TTC549 (cell line): ENCODE data around the gene TPRG1L.

Experiments used
- FAIRE-seq: peaks from 2 replicates; lab custom pipeline; 2012; peaks lifted over from hg19 to GRCh38; lab: Jason Lieb, UNC

Gene TPRG1L

DNA sequence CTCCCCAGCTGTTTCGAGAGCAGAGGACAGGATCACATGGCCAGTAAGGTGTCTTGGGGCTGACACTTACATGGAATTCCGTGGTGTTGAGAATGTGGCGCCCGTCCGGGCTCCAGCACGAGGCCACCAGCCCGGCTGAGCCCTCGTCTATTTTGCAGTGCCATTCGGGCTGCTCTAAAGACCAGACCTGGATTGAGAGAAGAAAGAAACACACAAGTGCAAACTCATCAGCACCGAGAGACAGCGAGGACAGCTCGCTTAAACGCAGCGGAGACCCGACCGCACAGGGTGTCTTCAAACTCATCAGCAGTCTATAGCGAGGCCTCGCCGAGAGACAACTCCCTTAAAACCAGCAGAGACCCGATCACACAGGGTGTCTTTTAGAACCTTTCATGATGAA is 21.8 kb downstream of the TPRG1L start:
- FAIRE-seq: no peak

DNA sequence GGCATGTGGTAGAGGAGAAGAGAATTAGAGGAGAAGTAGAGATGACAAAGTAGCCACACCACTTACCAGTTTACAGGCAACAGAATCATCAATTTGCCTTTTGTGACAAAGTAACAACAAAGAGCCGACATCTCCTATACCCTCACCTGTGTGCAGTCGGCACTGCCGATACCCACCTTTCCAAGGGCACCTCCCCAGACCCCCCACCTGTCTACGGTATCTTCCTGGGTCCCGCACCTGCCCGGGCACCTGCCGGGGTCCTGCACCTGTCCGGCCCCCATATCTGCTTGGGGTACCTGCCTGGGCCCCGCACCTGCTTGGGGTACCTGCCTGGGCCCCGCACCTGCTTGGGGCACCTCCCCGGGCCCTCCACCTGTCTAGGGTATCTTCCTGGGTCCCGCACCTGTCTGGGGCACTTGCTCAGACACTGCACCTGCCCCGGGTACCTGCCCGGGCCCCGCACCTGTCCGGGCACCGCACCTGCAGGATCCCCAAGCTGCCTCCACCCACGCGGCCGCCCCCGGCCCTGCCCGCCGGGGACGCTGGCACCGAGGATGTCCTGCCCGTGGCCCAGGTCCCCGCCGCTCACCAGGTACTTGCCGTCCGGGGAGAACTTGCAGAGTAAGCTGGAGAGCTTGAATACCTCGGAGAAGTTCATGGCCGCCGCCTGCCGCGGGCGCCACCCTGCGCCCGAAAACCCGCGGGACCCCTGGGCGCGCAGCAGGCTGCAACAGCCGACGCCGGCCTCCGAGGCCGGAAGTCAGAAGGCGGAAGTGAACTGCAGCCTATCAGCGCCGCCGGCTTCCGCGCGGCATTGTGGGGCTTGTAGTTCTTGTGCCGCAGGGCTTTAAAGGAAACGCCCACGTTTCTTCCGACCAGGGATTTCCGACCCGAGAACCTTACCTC is 24.8 kb downstream of the TPRG1L start, which contains the start of gene WRAP73:
WRAP73 (minus strand) TSS at position 762 of the 906 bp plus-strand sequence; CDS start at position 658, 104 bp downstream.
- no peak for FAIRE-seq

DNA sequence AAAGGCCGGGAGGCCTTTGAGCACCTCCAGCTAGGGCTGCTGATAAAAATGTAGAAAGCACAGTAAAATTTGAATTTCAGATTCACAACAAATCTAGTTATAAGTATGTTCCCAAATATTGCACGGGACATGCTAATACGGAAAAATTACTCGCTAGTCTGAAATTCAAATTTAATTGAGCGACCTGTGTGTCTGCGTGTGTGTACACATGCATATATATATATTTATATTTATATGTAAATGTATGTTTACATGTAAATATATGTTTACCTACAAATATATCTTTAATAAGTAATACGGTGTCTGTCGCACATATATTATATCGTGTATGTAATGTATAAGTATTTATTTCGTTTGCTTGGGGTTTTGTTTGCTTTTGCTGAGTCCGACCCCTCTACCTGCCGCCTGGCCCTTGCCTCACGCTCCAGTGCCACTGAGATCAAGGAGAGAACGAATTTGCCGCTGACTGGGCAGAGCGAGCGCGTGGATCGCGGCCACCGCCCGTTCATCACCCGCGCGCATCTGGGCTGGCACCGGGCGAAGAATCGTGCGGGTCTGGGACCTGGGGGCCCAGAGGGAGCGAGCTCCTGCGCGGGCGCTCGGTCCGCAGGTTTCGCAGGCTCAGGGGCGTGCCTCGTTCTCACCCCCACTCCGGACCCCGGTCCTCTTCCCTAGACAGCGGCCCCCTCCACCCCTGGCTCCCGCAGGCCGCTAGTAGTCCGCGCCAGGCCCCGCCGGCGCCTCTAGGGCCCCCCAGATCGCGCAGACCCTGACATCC is 25.6 kb downstream of the TPRG1L start:
- FAIRE-seq: no peak

DNA sequence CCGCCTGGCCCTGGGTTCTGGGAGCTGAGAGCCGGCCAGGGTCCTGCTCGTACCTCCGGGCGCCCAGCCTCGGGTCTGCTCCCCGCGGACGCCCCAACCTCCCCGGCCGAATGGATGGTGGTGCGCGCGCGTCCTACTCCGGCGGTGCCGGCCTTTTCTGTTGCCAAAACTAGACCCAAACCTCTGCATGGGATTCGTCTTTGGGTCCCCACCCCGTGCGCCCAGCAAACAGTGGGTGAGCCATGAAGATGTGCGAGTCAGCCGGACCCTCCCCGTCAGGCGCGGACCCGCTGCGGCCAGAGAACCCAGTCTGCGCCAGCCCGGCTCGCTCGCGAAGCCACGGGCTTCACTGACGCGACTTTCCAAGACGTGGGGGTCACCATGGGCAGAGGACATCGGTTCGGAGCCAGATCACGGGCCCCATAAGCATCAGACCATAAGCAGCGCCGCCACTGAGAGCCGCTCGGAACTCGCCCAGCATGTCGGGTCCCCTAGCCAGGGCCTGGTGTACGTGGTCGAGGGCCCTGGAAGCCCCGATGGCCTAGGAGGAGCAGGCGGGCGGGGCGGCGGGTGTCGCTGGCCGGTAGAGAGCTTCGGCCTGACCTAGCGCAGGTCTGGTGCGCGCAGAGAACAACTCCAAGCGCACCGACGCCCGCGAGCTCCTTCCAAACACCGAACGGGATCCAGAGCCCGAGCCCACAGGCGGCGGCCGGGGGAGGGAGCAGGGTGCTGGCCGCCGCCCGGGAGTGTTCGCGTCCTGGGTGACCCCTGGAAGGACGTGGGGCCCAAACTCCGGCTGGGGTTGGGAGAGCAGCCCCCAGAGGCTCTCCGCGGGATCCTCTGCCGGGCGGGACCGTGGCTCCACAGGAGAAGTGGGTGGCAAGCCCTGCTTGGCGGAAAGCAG is 26.5 kb downstream of the TPRG1L start:
- no peak for FAIRE-seq

DNA sequence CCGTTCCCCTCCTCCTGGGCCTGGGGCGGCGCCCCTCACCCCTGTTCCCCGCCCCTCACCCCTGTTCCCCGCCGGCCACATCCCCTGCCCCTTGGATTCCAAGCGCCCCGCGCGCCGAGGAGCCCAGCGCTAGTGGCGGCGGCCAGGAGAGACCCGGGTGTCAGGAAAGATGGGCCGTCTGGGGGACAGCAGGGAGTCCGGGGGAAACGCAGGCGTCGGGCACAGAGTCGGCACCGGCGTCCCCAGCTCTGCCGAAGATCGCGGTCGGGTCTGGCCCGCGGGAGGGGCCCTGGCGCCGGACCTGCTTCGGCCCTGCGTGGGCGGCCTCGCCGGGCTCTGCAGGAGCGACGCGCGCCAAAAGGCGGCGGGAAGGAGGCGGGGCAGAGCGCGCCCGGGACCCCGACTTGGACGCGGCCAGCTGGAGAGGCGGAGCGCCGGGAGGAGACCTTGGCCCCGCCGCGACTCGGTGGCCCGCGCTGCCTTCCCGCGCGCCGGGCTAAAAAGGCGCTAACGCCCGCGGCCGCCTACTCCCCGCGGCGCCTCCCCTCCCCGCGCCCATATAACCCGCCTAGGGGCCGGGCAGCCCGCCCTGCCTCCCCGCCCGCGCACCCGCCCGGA is 27.2 kb downstream of the TPRG1L start, which contains the start of gene TP73:
TP73 (plus strand) TSS at position 587 of the 618 bp plus-strand sequence. CDS start 29,850 bp downstream, outside the sequence.
- no peak for FAIRE-seq

DNA sequence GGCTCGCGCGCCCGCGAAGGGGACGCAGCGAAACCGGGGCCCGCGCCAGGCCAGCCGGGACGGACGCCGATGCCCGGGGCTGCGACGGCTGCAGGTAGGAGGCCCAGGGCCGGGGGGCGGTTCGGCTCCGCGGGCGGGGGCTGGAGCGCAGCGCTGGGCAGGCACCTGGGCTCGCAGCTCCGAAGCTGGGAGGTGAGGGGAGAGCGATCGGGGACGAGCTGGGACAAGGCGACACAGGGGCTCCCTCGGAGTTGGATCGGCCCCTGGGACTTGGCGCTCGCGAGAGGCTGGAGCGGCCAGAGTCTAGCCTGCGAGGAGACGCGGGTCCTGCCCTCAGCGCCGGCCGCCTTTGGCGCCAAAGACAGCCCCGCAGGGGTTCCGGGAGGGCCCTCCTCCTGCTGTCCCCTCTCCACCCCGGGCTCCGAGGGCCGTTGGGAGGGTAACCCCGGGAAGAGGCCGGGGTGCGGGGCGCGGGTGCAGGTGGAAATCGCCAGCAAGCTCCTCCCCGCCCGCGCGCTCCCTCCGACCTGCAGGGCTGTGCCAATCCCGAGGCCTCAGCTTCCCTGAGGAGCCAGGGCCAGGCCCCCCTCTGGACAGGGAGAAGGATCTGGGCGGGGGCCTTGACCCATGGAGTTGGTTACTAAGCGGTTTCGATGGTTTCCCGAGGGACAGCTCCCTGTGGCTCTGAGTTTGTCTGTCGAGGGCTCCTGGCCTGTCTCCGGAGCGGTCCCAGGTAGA is 27.9 kb downstream of the TPRG1L start:
- no peak for FAIRE-seq

DNA sequence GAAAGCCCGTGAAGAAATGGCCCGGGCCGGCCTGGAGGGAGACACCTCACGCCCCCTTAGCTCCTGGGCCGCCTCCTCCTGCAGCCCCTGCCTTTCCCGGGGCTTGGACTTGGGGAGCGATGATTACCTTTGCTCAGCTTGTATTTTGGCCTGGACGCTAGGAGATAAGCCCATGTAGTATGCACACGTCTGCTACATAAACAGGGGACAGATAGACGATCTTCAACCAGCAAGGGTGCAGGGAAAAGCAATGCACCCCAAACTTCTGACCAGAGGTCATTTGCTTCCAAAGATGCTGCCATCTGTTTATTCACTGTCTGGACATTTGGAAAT is 28.4 kb downstream of the TPRG1L start:
- FAIRE-seq: no peak

DNA sequence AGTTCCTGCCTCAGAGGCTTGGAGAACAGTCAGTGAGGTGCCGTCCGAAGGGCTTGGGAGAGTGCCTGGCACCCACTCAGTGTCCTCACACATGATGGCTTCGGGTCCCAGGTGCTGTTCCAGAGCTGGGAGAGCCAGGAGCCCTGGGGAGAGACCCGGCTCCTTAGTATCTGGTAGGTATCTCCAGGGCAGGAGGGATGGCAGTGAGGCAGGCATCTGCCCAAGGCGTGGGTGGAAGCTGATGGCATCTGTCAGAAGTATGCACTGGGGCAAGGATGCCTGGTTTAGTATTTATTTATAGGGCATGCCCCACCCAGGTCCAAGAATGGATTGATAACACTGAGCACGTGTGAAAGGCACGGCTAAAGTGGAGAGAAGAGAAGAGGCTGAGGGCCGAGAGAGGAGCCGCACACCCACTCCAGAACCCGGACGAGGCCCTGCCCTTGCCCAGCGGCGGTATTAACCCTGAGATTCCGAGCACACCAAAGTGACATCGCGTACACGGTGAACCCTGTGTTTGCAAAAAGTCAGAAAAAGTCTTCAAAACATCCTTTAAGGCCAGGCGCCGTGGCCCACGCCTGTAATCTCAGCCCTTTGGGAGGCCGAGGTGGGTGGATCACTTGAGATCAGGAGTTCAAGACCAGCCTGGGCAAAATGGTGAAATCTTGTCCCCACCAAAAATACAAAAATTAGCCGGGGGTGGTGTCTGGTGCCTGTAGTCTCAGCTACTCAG is 29.9 kb downstream of the TPRG1L start:
- no peak for FAIRE-seq

DNA sequence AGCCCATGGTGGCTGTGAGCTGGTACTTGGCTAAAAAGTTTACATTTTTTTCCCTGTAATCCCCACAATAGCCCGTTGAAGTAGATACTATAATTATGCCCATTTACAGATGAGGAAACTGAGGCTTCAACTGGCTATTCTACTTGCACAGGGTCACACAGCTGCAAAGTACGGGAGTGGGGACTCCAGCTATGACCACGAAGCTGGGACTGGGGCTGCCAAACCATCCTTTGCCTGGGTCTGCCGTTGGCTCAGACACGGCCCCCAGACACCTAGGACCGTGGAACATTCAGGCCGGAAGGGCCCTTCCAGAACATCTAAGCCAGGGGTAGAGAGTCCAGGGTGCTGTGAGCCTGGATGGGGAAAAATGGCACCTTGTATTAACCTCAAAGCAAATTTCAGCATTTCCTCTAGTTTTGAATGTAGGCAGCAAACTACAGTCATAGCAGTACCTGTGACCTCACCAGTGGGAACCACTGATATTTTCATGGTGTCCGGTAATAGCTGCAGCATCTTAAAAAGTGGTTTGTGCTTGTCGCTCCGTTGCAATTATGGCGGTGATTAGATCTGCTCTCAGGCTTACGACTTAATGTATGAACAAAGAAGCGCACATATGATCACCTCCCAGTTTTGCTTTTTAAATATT is 31.8 kb downstream of the TPRG1L start:
- no peak for FAIRE-seq

DNA sequence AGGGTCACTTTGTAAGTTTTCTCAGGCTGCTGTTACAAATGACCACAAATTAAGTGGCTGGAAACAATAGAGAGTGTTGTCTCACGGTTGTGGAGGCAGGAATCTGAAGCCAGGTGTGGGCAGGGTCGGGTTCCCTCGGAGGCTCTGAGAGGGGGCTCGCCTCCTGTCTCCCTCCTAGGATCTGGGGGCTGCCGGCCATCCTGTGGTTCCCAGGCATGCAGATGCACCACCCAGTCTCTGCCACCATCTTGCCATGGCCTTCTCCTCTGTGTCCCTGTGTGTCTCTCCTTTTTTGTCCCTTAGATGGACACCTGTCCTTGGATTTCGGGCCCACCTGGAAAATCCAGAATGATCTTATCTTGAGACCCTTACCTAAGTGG is 32.3 kb downstream of the TPRG1L start:
- FAIRE-seq: no peak

DNA sequence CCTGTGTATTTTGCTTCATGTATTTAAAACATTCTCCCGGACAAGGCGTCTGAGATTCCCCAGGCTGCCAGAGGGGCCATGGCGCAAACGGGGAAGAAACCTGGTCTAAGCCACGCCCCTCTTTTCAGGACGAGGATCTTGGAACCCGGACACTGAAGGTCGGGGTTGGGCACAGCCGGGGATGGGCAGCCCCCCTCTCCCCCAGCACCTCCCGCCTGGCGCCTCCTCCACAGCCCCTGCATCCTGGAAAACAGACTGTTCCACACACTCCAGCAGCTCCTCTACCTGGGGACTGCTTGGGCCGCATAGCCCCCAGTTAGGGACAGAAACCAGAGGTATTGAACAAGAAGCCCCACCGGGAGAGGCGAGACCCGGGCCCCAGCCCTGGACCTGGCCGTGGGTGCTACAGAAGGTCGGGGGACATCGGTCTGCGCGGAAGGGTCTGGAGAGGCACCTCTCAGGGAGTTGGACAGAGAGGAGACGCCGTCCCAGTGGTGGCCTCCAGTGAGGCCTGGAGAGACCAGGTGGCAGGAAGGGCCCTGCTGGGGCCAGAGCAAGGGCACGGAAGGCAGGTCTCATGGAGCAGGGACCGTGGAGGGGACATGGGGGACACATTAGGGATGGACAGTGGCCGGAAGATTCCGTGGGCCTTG is 32.9 kb downstream of the TPRG1L start:
- FAIRE-seq: no peak

DNA sequence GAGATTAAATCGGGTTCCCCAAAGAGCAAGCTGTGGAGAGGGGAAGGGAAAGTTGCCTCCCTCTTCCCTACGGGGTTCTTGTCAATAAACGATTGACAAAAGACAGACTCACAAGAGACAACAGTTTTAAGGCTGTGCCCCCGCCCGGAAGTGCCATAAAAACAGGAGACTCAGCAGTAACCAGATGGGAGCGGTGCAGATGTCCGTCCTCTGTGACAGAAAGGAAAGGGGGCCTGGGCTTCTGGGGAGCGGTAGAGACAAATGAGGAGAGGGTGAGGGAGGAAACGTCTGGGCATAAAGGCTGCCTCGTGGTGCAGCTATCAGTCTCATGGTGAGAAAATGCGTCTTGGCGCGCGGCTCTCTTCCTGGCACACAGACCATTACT is 33.4 kb downstream of the TPRG1L start:
- FAIRE-seq: no peak

DNA sequence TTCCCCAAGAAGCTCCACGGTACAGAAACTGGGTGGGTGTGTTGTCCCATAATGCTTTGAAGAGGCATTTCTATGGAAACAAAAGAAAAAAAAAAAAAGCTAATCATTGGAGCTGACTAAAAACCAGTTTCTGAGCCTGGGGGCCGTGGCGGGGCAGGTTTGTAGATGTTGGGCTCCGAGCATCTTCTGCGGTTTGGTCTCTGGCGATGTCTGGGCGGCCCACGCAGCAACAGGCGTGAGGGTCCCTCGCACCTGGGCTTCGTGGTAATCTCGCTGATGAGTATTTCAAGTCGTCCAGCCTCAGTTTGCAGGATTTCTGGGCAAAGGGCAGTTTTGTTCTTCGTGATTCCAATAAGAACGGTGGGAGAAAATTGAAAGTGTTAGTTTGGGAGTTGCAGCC is 34.3 kb downstream of the TPRG1L start:
- no peak for FAIRE-seq

DNA sequence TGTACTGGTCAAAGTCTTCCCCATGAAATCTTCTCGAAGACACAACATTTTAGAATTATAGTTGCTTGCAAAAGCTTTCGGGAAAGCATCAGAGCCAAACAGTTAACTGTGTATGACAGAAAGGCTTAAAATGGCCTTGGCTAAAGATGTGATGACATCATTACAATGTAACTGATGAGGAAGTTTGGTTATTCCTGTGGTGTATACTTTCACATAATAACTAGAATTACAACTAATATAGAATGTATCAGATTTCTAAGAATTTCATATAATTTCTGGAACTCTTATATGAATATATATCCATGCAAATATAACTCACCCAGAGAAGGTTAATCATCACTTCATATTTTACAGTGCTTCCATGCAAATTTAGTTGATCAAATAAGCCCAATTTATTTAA is 35.9 kb downstream of the TPRG1L start:
- FAIRE-seq: no peak

DNA sequence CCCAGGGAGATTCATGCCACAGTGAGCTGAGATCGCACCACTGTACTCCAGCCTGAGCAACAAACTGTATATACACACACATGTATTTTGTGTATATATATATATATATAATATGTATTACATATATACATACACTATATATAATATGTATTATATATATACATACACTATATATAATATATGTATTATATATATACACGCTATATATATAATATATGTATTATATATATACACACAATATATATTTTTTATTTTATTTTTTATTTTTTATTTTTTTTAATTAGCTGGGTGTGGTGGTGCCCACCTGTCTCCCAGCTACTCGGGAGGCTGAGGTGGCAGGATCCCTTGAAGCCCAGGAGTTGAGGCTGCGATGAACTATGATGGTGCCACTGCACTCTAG is 36.8 kb downstream of the TPRG1L start:
- no peak for FAIRE-seq

DNA sequence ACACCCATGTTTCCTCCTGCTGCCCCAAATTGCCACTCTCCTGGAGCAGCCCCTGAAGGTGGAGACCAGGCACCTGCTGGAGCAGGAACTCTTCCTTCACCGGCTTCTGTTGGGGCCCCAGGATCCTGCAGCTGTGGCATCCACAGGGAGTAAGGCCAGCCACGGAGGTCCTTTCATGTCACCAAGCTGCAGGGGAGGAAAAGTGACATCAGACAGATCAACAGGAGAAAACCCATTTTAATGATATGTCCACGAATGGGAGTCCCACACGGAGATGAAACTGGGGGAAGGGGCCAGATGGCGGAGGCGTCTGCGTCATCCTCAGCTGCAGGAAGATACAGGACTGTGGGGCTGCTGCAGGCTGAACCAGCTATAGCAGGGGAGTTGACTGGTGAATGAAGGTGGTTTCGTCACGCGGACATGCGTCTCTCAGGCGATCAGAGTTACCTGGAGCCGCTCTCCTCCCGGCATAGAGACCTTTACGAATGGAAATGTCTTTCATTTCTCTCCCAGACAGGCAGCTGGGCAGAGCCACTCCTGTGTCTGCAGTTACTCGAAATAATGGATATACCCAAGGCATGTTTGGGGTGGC is 37.4 kb downstream of the TPRG1L start:
- no peak for FAIRE-seq

DNA sequence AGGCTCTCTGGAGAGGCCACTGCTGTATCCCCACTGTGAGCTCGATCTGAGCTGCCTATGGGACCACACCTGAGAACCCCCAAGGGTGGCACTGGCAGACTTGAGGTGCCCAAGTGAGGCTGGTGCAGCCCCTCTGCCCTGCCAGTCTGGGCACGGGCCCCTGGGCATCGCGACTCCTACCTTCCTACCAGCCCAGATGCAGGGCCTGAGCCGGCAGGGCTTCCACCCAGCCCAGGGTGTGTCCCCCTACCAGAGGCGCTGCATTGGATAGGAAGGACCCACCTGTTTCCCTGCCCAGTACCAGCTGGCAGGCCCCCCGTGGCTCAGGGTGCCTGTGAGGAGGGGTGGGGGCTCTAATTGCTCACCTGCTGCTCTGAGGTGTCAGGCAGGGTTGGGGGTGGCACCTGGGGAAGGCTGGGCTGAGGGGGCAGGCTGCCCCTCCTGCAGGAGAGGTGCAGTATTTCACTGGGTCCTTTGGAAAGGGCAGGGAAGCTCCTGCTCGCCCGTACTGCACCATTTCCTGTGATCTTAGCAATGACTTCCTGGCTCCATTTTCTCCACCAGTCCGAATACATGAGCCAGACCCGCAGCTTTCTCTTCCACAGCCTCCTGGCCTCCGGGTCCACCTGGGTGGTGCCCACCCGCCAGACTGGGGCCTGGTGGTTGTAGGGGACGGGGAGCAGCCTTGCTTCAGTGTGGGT is 39.3 kb downstream of the TPRG1L start:
- no peak for FAIRE-seq

DNA sequence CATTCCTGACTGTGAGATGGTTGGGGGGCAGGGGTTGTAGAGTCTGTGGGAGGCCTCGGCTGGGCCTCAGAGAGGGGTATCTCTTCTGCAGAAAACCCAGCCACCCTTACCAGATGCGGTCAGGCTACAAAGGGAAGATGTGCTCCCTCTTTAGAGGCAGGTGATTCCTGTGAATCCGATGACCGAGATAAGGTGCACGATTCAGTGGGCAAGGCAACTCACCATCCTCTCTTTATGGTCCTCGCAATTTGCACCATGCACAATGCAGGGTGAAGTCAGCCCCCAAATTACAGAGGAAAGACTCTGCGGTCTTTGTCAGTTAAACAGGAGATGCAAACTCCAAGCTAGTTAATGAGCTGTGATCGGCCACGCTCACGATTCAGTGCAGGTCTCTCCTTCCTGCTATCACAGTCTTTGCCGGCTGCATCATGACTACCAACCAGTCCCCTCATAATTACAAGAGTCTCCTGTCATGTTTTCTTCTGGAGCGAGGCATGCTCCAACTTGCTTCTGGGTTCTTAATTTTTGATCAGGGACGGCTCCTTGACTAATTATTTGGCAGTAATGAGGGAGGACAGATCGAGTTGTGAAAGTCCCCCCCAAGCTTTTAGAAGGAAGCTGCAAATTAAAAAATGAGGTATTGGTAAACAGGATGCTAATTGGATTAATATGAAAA is 40.0 kb downstream of the TPRG1L start:
- no peak for FAIRE-seq
